Right renal cortex interstitium (tissue), 3 donors: Measurements from ENCODE around the gene ZNF547. TPM values are rescaled to one million over a fixed set of nuclear protein-coding genes. Genes with fewer than 3 reads are reported as not detected.

Source experiments
- DNase-seq, 3 donors: peaks; one replicate each; pipeline ENCODE4 v3.0.0-alpha.2; 2013; ENCODE audit warnings: low read depth in 3 of 3, low spot score in 2 of 3
- polyA plus RNA-seq, 3 donors: library from polyadenylated mRNA; unstranded; fragments of 120-200 nt; gene quantifications; one replicate each; pipeline ENCODE4 v1.2.1, GENCODE V29; 2013; ENCODE audit not compliant: insufficient read length in 3 of 3

ZNF547 gene
- 1 to 10 TPM; 6.2 to 6.9 (median 6.8) TPM for polyA plus RNA-seq

DNA sequence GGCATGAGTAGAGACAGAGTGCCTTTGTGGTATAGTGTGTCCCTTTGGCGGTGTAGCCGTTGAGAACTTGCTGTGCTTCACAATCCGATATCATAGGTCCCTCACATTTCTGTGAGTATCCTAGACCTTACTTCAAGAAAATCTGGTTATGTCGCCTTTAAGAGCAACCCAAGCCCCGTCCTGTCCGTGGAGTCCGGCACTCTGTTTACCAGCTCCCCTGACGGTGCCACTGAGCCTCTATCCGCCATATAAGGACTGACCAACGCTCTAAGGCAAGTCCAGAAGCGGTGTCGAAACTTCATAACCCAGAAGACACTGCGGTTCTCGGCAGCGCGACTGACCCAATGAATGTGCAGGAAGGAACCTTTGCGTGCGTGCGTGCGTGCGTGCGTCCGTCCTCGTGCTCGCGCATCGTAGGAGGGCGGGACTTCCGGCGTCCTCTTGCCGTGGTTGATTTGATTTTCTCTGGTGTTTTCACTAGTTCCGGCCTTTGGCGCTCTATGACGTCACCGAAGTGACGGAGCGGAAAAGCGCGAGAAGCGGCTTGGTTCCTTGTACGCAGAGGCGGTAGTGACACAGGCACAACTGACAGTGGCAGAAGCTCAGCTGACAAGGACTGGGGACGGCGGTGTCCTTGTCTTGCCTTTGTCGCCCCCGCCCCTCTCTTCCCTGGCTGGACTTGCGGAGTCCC is at the start of gene ZNF547, which contains the start of gene TRAPPC2B:
Gene ZNF547, plus strand, starts transcription at position 555 of the 691 bp plus-strand sequence. CDS start 5,005 bp downstream, outside the sequence.
Gene TRAPPC2B, plus strand, starts transcription at position 555 of the 691 bp plus-strand sequence. CDS start 1,283 bp downstream, outside the sequence.
- DNase-seq = peak; percentile 98 to 100 (median 100)

DNA sequence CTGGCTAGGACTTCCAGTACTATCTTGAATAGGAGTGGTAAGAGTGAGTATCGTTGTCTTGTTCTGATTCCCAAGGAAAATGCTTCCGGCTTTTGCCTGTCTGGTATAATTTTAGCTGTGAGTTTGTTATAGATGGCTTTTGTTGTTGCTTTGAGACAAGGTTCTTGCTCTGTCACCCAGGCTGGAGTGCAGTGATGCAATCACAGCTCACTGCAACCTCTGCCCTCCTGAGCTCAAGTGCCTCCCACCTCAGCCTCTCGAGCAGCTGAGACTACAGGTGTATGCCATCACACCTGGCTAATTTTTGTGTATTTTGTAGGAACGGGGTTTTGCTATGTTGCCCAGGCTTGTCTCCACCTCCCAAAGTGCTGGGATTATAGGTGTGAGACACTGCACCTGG is 49.2 kb upstream of the ZNF547 start:
- no peak for DNase-seq

DNA sequence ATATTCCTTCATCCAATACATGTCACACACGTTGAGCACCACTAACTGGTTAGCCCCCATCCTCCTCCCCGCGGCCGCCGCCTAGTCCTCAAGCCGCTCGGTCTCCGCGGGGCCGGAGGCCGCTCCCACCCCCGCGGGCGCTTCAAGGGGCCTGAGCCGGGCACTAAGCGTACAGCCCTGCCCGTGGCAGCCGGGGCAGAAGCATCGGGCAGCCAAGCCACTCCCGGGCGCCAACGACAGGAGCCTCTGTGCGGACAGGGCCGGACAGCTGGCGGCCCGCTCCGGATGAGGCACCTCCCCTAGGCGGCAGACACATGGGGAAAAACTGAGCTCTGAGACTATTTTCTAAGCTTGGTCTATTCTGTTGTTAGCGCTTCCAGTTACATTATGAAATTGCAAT is 45.8 kb upstream of the ZNF547 start:
- DNase-seq = no peak

DNA sequence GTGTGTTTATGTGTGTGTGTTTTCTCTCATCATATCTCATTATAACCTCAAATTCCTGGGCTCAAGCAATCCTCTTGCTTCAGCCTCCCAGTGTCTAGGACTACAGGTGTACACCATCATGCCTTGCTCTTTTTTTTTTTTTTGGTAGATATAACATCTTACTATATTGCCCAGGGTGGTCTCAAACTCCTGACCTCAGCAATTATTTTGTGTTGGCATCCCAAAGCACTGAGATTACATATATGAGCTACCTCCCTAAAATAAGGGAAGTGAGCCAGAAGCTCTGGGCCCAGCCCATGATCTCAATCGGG is 43.5 kb upstream of the ZNF547 start:
- DNase-seq = no peak

DNA sequence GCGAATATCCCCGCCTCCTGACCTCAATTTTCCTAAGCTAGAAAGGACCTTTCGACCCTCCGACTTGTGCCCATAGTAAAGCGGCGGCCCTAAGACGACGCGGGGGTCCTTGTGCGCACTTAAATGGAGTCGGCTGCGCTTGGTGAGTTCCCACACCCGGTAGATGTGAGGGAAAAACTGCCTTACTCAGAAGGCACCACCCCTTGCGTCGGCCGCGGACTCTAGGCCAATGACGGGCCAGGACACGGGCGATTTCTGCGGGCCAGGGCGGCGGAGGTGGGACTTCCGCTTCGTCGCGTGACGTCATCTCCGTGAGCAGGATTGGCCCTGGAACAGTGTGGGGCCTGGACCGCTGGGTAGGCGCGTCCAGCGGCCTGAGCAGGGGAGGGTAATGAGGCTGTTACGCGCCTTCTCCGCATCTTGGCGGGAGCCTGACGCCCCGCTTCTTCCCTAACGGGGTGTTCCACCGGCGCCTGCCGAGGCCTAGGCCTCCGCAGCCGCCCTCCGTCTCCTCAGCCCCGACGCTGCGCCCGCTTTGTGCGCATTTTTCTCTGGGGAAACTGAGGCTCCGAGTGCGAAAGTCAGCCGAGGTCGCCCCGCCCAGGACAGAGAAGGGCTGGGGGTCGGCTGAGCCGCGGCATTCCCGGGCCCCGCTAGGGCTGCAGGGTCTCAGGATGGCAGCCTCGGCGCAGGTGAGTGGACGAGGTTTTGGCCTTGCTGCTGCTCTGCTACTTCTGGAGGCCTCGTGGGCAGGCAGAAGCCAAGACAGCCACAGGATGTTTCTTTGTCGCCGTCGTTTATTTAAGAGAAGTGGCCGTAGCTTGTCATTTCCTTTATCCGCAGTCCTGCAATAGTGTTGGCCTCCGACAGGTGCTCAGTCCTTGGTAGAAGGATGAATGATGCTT is 42.9 kb upstream of the ZNF547 start, which contains the start of gene ZNF543:
Gene ZNF543, plus strand, starts transcription at position 293 of the 905 bp plus-strand sequence. Its CDS starts 382 bp downstream, at position 675.
- peak; percentile 88 to 94 (median 91) for DNase-seq

DNA sequence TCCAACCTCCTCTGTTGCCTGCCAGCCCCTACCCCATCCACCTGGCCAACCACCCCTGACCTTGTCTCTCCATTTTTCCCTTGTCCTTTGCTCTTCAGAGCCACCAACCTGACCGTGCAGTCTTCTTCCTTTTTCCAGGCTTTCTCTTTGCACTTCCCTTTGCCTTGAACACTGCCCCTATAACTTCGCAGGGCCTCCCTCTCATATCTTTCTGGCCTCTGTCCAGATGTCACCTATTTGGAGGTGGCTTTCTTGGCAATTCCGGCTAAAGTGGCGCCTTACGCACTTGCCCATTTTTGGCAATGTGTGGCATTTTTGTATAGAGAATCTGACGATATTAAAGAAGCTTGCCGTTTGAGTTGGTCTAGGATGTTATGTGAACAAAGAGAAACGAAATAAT is 42.2 kb upstream of the ZNF547 start:
- no peak for DNase-seq

DNA sequence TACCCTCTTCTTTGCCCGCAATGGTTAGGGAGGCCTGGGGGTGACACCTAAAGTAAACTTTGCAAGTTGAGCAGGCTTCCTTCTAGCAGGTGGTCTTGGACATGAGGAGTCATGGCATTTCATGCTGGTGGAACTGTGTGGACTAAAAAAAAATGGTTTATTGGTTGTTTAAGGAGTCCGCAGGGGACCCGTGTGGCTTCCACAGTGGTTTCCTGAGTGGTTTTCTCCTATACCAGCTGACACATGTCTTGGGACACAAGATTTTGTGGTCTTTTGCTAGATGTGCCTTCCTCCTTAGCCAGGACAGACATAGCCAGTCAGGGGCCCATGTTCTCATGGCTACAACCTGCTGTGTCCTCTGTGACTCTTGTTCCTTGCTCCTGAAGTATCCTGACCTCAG is 41.6 kb upstream of the ZNF547 start:
- DNase-seq = no peak

DNA sequence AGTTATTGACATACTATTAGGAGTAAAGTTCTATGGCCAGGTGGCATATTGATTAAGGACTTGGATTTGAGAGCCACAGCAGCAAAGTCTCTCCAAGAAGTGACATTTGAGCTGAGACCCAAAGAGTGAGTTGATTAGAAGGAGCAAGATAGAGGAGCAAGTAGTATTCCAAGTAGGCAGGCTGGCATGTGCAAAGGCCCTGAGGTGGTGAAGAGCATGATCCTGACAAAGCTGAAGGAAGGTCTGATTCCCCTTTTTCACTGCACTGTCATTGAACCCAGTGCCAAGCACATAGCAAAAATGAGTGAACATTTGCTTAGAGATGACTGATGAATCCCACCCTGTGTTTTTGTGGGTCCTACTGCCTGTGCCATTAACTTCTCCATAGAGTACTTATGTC is 38.4 kb upstream of the ZNF547 start:
- no peak for DNase-seq

DNA sequence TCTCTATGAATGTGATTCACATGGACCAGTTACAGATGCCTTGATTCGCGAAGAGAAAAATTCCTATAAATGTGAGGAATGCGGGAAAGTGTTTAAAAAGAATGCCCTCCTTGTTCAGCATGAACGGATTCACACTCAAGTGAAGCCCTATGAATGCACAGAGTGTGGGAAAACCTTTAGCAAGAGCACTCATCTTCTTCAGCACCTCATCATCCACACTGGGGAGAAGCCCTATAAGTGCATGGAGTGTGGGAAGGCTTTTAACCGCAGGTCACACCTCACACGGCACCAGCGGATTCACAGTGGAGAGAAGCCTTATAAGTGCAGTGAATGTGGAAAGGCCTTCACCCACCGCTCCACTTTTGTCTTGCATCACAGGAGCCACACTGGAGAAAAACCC is 35.4 kb upstream of the ZNF547 start:
- no peak for DNase-seq

DNA sequence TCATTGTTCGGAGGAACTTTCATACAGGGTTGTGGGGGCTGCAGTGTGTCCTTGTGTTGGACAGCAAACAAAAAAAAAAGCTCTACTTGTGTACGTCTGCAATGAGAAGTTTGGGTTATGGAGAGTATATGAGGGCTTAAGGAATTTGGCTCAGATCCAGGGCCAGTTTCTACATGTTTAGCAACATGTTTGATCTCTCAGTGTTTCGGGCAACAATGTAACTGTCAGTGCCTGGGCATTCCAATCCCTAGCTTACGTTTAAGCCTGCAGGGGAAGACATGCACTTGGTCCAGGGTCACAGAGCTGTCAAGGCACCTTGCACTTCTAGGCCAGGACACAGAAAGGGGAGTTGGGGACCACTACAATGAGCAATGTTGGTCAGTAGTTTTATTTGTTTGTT is 29.2 kb upstream of the ZNF547 start:
- DNase-seq = no peak

DNA sequence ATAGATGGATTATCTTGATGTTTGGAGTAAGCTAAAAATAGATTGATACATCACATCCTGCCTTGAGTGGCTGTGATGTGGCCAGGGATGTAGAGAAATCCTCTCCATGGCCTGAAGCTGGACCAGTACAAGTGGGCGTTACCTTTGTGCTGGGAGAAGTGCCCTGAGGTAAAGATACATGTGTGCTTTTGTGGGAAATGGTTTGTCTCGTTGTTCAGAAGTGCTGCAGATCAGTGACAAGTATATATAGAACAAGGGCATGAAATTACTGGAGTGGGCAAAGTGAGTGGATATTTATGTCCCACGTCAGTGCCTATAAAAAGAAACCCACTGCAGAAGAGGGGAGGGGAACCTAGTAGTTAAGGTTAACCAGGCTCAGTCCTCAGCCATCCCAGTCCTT is 24.5 kb upstream of the ZNF547 start:
- DNase-seq = no peak

DNA sequence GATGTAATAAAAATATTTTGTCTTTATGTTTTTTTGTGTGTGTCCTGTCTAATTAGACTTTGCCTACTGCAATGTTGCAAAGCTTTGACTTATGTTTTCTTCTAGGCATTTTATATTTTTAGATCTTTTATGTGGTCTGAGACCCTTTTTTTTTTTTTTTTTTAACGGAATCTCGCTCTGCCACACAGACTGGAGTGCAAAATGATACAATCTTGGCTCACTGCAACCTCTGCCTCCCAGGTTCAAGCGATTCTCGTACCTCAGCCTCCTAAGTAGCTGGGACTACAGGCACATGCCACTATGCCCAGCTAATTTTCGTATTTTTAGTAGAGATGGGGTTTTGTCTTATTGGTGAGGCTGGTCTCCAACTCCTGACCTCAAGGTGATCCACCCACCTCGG is 20.8 kb upstream of the ZNF547 start:
- DNase-seq = no peak

DNA sequence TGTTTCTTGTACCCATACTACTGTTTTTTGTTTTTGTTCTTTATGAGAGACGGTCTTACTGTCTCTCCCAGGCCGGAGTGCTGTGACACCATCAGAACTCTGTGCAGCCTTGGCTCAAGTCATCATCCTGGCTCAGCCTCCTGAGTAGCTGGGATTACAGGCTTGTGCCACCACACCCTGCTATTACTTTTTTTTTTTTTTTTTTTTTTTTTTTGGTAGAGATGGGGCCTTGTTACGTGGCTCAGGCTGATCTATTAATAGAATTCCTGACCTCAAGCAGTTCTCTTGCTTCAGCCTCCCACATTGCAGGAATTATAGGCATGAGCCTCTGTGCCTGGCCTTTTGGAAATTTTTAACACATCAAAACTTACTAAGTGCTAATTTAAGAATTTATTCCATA is 15.2 kb upstream of the ZNF547 start:
- no peak for DNase-seq

DNA sequence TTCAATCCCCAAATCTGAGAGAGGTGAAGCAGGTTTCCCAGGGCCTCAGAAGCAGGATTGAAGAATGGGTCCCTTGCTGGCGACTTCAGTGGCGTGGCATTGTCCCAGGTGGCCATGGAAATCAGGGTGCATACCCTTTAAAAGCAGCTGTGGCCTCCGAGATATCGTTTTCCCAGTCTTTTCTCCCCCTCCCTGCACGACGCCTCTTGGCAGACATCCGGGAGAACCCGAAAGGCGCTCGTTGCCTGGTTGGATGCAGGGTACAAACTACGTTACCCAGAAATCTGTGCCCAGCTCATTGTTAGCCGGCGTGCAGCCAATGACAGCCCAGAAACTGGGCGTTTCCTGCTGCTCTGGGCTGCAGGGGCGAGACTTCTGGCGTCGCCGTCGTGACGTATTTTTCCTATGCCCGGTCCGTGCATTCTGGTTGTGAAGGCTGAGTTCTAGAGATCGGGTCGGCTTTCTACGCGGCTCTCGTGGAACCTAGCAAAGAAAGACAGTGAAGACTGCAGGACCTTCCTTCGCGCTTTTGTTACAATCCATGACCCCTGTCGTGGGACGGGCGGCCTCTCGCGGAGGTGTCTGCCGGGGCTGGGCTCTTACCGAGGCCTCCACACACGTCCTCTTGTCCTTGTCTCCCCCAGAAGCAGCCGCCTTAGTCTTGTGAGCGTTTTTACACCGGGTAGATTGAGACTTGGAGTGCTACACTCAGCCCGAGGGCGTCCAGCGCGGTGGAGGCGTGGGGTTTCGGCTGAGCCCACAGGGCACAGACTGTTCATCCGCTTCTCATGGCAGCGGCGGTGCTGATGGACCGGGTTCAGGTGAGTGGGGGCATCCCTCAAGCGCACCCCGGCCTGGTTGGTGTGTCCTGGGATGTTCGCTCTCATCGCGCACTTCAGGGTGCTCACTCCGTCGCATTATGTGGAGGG is 12.2 kb upstream of the ZNF547 start, which contains the start of gene ZNF304:
Gene ZNF304, plus strand, starts transcription at position 395 of the 929 bp plus-strand sequence. Its CDS starts 394 bp downstream, at position 789.
- peak; percentile 82 to 93 (median 83) for DNase-seq

DNA sequence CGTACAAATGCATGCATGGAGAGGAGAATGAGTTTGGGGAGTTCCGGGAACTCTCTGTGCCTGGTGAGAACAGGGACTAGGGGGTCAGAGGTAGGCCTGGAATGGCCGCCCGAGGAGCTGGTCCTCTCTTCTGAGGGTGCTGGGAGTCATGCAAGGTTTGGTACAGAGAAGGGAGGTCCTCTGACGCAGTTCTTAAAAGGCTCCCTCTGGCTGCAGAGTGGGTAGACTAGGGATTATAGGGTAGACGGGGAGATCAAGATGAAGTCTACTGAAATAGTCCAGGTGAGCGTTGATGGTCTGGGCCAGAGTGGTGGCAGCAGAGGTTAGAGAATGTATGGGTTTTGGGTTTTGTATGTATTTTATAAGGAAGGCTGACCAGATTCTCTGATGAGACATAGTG is 11.5 kb upstream of the ZNF547 start:
- no peak for DNase-seq

DNA sequence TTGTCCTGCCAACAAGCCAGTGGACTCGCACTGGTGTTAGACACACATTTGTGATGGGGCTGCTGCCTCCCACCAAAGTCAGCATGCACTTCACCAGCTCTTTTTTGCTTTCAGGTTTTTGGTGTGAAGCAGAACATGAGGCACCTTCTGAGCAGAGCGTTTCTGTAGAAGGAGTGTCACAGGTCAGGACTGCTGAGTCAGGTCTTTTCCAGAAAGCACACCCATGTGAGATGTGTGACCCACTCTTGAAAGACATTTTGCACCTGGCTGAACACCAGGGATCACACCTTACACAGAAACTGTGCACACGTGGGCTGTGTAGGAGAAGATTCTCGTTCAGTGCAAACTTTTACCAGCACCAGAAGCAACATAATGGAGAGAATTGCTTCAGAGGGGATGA is 7.4 kb upstream of the ZNF547 start:
- no peak for DNase-seq

DNA sequence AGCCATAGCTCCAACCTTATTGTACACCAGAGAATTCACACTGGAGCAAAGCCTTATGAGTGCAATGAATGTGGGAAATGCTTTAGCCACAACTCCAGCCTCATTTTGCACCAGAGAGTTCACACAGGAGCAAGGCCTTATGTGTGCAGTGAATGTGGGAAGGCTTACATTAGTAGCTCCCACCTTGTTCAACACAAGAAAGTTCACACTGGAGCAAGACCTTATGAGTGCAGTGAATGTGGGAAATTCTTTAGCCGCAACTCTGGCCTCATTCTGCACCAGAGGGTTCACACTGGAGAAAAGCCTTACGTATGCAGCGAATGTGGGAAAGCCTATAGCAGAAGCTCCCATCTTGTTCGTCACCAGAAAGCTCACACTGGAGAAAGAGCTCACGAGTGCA is 5.9 kb upstream of the ZNF547 start:
- no peak for DNase-seq

DNA sequence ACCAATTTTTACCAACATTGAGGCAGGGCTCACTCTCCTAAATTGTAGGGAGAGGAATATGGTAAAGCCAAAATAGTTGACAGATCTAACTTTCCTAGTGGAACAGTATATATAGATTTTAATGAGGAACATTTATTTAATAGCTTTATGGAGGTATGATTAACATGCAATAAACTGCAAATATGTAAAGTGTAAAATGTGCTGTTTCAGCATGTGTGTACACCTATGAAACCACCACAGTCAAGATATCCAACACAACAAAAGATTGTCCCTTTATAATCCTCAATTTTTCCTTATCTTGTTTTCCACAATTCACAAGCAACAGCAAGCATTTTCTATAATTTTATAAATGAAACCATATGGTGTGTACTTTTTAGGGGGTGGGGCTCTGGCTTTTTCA is 4.1 kb upstream of the ZNF547 start:
- DNase-seq = no peak

DNA sequence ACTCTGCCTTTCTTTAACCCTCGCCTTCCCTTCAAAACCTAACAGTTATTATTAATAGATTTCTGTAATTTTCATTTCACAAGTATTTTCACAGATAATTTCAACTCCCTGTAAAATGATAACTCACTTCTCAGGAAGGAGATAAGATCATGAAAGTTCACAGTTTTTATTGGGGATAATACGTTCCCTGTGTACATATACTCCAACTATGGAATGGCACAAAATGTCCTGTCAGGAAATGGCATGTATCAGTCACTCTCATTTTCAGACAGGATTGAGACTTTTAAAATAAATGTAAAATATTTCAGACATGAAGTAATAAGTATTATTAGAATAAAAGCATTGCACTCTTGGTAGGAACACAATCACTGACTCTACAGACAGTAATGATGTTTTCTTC is 932 bp upstream of the ZNF547 start:
- DNase-seq = no peak

DNA sequence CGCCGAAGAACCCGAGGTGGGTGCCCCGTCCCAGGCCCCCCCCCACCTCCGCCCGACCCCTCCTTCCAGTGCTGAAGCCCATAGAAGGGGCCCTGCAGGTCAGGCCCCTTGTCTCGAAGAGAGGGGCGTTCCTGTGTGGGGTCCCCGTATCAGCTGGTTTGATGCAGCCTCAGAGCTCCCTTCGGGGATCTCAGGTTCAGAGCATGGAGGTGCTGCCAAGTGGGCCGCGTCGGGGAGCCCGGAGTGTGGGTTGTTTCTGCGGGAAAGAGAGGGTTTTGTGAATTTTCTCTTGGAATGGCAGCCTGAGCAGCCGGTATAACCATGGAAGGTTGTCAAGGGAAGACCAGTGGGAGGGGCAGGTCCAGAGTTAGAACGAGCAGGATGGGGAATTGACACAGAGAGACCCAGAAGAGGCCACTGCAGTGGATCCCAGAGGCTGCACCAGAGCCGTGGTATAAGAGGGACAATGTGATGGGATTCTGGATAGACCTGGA is 384 bp downstream of the ZNF547 start:
- DNase-seq = no peak
